22Rv1 (cell line): ENCODE measurements around the gene LSMEM2.

Experiments used
- H3K27ac ChIP-seq: fragments of 450-650 bp; 2 replicates; pipeline ENCODE4 v1.5.1; 2017
- CTCF ChIP-seq: fragments of 450-650 bp; IDR thresholded peaks from 2 replicates; pipeline ENCODE4 v1.5.1; 2017; ENCODE audit warnings: mild to moderate bottlenecking
- ZFX ChIP-seq: fragments of 450-650 bp; IDR thresholded peaks from 2 replicates; pipeline ENCODE4 v1.6.1; 2017; ENCODE audit warnings: antibody characterized with exemption, borderline replicate concordance

The LSMEM2 gene

DNA sequence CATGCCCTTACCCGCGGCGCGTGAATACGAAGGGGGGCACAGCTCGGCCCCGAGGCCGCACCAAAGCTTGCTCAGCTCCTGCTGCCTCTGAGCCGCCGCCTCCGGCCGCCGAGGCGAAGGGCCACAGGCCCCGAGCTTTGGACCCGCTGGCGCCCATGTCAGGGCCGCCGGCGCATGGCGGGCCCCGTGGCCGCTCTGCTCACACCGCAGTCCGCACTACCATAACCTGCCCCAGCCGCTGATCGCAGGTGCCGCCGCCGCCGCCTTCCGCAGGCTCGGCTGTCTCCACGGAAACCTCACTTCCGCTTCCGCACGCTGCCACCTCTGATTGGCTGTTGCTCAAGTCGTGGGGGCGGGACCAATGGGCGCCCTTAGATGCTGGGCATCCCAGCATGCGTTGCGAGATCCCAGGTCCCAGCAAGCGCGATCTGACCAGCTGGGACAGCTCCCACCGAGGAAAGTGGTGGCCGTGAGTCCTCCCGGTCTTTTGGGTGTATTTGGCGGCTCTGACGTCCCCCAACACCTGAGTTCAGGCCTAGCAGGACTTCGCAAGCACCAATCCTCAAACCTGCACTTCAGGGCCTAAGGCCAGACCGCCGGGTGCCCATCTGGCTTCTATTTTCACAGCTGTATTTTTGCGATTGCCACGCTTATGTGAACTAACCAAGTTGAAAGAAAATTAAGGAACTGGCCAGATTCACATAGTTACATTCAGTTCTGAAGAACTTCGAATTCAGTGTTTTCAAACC, 49.2 kb downstream of the LSMEM2 start, which contains the start of gene TUSC2:
Gene TUSC2, minus strand, starts transcription at position 281 of the 749 bp plus-strand sequence. Its CDS starts 124 bp downstream, at position 157.
- peak within 1 kb of the TSS; percentile 77 for H3K27ac ChIP-seq
- no peak for TF ChIP-seq ZFX
- TF ChIP-seq CTCF: no peak

DNA sequence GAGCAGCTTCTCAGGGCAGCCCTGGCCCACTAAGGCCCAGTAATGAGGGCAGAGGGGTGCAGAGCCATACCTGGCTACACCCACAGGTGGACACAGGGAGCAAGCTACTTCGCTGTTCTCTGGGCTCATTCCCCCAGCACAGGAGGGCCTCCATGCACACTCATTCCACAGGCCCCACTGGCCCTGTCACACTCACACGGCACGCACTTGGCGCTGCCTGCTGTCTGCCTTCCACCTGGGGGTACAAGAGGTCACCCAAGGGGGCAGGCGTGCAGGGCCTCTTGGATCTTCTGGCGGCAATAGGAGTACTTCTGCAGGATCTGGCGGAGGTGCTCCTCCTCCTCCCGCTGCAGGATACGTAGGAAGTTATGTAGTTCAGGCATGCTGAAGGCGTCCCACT, 51.4 kb downstream of the LSMEM2 start:
- no peak overlapping the region for H3K27ac ChIP-seq
- TF ChIP-seq CTCF (no peak), ZFX (no peak)

DNA sequence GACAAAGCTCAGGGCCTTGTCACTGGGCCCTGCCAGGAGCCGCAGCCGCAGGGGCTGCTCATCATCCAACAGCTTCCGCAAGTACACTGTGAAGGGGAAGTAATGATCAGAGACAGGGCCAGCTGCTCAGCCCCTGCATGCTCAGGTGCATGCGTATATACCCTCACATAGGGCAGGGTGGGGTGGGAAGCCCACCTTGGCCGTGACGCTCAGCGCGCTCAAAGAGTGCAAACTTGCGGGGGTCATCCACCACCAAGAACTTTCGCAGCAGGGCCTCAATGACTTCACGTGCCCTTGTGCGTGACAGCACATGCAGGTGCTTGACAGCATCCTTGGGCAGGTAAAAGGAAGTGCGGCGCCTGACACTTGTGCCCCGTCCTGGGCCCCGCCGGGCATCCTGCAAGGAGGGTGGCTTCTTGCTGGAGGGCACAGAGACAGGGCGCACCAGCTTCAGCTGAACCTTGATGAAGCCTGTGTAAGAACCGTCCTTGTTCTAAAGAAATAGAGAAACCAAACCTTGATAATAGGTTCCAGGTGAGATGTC, 52.5 kb downstream of the LSMEM2 start:
- TF ChIP-seq CTCF (no peak), ZFX (no peak)
- H3K27ac ChIP-seq: no peak overlapping the region

GRCh38 chr3:50333744-50334328, 54.9 kb downstream of the LSMEM2 start:
- no peak overlapping the region for H3K27ac ChIP-seq
- TF ChIP-seq ZFX: no peak
- TF ChIP-seq CTCF: no peak

DNA sequence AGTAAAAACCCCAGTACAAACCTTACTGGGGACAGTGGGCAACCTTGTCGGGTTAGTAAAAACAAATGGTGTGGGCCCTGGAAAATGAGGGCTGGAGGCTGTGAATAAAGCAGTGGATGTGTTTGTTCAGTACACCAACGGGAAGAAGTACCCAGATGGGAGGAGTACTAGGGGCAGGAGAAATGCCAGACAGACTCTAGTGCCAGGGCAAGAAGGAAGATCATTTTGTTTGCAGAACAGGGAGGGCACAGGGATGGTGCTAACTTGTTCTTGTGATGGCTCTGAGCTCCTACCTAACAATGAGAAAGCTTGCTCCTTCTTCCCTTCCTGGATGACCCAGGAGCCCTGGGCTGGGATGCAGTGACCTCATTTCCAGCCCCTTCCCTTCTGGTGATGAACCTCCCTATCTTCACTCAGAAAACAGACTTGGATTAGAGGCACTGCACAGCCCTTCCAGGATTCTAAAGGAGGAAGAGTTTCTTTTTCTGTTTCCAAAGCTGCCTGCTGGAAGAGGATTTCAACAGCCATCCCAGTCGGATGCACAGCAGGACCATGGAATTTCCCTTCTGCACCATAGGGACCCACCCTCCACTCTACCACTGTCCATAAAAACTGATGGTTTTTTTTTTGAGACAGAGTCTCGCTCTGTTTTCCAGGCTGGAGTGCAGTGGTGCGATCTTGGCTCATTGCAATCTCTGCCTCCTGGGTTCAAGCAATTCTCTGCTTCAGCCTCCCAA, 55.6 kb downstream of the LSMEM2 start:
- H3K27ac ChIP-seq: peak overlapping the region; percentile 90
- no peak for TF ChIP-seq CTCF
- no peak for TF ChIP-seq ZFX

DNA sequence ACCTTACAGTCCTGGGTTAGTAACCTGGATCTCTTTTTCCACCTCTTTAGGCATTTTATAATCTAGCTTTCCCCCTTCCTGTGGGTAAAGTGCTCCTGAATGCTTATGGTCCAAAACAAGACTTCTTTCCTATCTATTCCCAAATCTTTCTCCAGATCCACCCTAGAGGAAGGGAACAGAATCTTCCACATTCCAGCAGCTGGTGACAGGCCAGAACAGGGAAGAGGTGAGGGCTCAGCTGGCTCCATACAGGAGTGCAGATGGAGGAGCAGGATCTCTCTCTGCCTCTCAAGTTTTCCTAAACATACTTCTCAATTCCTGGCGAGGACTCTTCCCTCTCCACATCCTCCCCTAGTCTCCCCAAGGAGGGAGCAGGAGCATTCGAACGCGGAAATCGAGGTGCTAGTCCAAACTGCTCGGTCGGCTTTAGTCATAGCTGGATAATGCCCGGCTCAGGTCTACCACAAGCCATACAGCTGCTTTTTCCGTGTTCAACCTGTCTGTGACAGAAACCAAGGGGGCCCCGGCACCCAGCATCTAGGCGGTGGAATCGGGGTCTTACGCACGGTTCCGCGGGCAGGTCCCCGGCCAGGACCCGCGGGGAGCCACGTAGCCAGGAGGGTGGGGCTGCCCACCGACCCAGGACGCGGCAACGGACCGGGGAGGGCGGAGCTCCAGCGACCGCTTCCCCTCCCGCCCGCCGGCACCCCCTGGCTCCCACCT, 57.7 kb downstream of the LSMEM2 start:
- TF ChIP-seq CTCF: no peak
- TF ChIP-seq ZFX: no peak
- peak overlapping the region; percentile 90 for H3K27ac ChIP-seq
